Measurements from ENCODE around the gene IFT43.

IFT43 gene

DNA sequence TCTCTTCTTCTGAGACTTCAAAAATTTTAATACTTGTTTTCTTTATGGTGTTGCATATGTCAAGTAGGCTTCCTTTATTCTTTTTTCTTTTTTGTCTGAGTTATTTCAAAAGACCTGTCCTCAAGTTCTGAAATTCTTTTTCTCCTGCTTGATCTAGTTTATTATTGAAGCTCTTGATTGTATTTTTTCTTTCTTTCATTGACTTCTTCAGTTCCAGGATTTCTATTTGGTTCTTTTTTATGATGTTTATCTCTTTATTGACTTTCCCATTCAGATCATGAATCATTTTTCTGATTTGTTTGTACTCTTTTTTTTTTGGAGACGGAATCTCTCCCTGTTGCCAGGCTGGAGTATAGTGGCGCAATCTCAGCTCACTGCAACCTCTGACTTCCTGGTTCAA lies 34.1 kb downstream of the IFT43 start:
- TF ChIP-seq LEF1 (IDR thresholded peaks at IDR 0.05; ENCODE audit: borderline replicate concordance) (no peak), FOXA1 (IDR thresholded peaks at IDR 0.05) (no peak), NFRKB (IDR thresholded peaks at IDR 0.05) (no peak), TARDBP (IDR thresholded peaks at IDR 0.05) (no peak), L3MBTL2 (conservative IDR thresholded peaks at IDR 0.05) (no peak)
- CTCF ChIA-PET = no interaction called here
- no peak for DNase-seq (ENCODE audit: extremely low spot score)
- POLR2A ChIA-PET = no interaction called here

DNA sequence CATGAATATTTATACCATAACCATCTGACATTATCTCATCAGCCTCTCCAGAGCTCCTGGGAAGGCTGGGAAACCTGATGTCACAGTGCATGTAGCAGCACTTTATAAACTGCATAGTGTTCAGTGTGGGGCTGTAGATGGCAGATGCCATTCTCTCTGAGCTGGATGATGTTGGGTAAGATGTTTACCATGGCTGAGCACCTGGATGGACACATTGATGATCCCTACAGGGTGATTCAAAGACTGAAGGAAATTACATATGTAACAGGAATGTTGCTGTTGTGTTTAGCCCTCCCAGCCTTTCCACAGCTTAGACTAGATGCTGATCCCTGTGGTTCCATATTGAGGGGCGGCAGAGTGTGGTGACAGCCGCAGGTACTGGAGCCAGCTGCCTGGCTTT lies 37.4 kb downstream of the IFT43 start:
- no peak for TF ChIP-seq HDGF (IDR thresholded peaks at IDR 0.05; ENCODE audit: borderline replicate concordance)
- POLR2A ChIA-PET = no interaction called here
- CTCF ChIA-PET = no interaction called here
- DNase-seq (ENCODE audit: extremely low spot score) = no peak

- ChIA-PET POLR2A (no interaction called here), CTCF (no interaction called here)
- no peak for TF ChIP-seq FOXA1 (IDR thresholded peaks at IDR 0.05)
- no peak for TF ChIP-seq BHLHE40 (IDR thresholded peaks at IDR 0.05; ENCODE audit: borderline replicate concordance)
- no peak for TF ChIP-seq TARDBP (IDR thresholded peaks at IDR 0.05)
- no peak for TF ChIP-seq FOXK2 (IDR thresholded peaks at IDR 0.05)
- TF ChIP-seq L3MBTL2 (conservative IDR thresholded peaks at IDR 0.05) = no peak
- TF ChIP-seq, protein P1, sequence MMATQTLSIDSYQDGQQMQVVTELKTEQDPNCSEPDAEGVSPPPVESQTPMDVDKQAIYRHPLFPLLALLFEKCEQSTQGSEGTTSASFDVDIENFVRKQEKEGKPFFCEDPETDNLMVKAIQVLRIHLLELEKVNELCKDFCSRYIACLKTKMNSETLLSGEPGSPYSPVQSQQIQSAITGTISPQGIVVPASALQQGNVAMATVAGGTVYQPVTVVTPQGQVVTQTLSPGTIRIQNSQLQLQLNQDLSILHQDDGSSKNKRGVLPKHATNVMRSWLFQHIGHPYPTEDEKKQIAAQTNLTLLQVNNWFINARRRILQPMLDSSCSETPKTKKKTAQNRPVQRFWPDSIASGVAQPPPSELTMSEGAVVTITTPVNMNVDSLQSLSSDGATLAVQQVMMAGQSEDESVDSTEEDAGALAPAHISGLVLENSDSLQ (IDR thresholded peaks at IDR 0.05) = no peak
- no peak for TF ChIP-seq SUZ12 (IDR thresholded peaks at IDR 0.05)
- TF ChIP-seq NFRKB (IDR thresholded peaks at IDR 0.05) = no peak
- no peak for TF ChIP-seq SP1 (IDR thresholded peaks at IDR 0.05)
- TF ChIP-seq HDGF (IDR thresholded peaks at IDR 0.05; ENCODE audit: borderline replicate concordance) = no peak
- no peak for TF ChIP-seq ELF4 (IDR thresholded peaks at IDR 0.05)
- TF ChIP-seq CTBP1 (IDR thresholded peaks at IDR 0.05; ENCODE audit: borderline replicate concordance) = no peak
- TF ChIP-seq ARNT (IDR thresholded peaks at IDR 0.05) = no peak
- no peak for TF ChIP-seq ZNF384 (IDR thresholded peaks at IDR 0.05)
- no peak for DNase-seq (ENCODE audit: extremely low spot score)
Observed at GRCh38 chr14:76023757-76024156, 38.2 kb downstream of the IFT43 start.

DNA sequence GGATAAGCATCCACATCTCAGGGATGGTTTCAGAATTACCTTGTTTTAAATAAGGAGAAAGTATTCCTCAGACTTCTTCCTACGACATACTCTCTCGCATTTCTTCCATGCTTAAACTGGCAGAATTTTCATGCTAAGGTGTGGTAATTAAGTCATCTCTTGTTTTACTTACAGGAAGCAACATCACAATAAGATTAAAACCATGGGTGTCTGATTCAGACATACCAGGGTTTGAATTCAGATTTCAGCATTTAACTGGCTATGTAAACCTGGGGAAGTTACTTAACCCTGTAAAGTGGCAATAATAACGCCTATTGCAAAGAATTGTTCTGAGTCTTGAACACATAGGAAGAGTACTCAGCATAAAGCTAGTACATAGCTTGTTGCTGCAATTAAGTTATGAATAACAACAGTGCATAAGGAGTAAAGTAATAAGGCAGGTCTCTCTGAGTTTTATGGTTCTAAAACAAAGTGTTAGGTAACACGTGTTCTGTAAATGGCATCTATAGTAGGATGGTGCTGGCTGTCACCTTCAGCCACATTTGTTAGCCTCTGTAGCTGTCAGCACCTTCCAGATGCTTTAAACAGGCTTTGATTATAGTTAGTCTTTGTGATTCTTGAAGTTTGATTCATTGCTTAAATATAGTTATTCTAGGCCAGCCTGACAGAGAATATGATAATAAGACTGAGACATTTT lies 38.8 kb downstream of the IFT43 start:
- POLR2A ChIA-PET = no interaction called here
- DNase-seq (ENCODE audit: extremely low spot score) = no peak
- CTCF ChIA-PET = no interaction called here
- TF ChIP-seq LEF1 (IDR thresholded peaks at IDR 0.05; ENCODE audit: borderline replicate concordance) (no peak), NFRKB (IDR thresholded peaks at IDR 0.05) (no peak), TARDBP (IDR thresholded peaks at IDR 0.05) (no peak), ARNT (IDR thresholded peaks at IDR 0.05) (no peak), ELF4 (IDR thresholded peaks at IDR 0.05) (no peak), FOXK2 (IDR thresholded peaks at IDR 0.05) (no peak), ZNF384 (IDR thresholded peaks at IDR 0.05) (no peak), SUZ12 (IDR thresholded peaks at IDR 0.05) (no peak), FOXA1 (IDR thresholded peaks at IDR 0.05) (no peak), L3MBTL2 (conservative IDR thresholded peaks at IDR 0.05) (no peak), HDGF (IDR thresholded peaks at IDR 0.05; ENCODE audit: borderline replicate concordance) (no peak), BHLHE40 (IDR thresholded peaks at IDR 0.05; ENCODE audit: borderline replicate concordance) (no peak)
- TF ChIP-seq, protein P1 (IDR thresholded peaks at IDR 0.05) = no peak

- CTCF ChIA-PET = no interaction called here
- TF ChIP-seq ARNT (IDR thresholded peaks at IDR 0.05) = no peak
- POLR2A ChIA-PET = no interaction called here
- no peak for DNase-seq (ENCODE audit: extremely low spot score)
Observed at GRCh38 chr14:76034566-76034965, 49.0 kb downstream of the IFT43 start.

DNA sequence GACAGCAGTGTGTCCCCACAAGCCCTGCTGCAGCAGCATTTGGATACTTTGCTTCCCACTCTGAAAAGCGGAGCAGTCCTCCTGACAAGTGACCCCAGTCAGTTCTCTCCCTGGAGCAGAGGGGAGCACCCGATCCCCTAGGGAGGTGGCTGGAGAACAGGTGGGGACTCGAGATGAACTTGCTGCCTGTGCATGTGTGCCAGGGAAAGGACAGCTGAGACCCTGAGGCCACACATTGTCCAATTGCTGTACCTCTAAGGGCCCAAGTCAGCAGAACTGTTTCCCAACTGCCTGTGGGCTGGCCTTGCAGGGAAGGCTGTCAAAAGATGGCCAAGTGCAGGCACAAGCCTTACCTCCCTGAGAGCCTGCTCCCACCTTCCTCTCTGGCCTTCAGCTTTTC lies 55.1 kb downstream of the IFT43 start:
- POLR2A ChIA-PET = no interaction called here
- TF ChIP-seq SUZ12 (IDR thresholded peaks at IDR 0.05) = no peak
- no peak for TF ChIP-seq ARNT (IDR thresholded peaks at IDR 0.05)
- TF ChIP-seq FOXA1 (IDR thresholded peaks at IDR 0.05) = no peak
- TF ChIP-seq LEF1 (IDR thresholded peaks at IDR 0.05; ENCODE audit: borderline replicate concordance) = no peak
- TF ChIP-seq, protein P1 (IDR thresholded peaks at IDR 0.05) = no peak
- TF ChIP-seq ZNF384 (IDR thresholded peaks at IDR 0.05) = no peak
- no peak for TF ChIP-seq CTBP1 (IDR thresholded peaks at IDR 0.05; ENCODE audit: borderline replicate concordance)
- TF ChIP-seq ELF4 (IDR thresholded peaks at IDR 0.05) = no peak
- no peak for TF ChIP-seq L3MBTL2 (conservative IDR thresholded peaks at IDR 0.05)
- no peak for DNase-seq (ENCODE audit: extremely low spot score)
- CTCF ChIA-PET = no interaction called here

DNA sequence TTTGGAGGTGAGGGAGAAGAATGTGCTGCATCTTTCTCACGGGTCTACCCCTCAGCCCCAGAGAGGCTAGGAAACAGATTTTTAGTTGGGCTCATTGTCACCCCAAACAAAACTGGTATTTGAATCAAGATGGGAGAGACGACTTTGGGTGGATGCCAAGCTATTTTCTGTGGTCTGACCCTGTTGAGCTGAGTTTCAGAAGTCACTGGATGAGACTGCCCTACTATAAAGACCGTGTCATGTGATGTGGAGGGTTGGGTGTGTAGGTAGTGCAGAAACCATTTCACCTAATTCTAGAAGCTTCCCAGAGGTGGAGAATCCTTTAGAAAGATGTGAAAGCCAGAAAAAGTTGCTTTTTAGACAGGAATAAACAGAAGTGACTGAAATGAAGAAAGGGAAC lies 60.2 kb downstream of the IFT43 start:
- ChIA-PET POLR2A (no interaction called here), CTCF (no interaction called here)
- TF ChIP-seq FOXM1 (IDR thresholded peaks at IDR 0.05; ENCODE audit: borderline replicate concordance) (no peak), ZNF384 (IDR thresholded peaks at IDR 0.05) (no peak), SP1 (IDR thresholded peaks at IDR 0.05) (no peak)
- DNase-seq (ENCODE audit: extremely low spot score) = no peak

All from HEK293T (cell line).